Skeletal muscle tissue (tissue), 4 donors: ENCODE data around the gene CERS2. TPM values are rescaled to one million over a fixed set of nuclear protein-coding genes. Genes with fewer than 3 reads are reported as not detected.
A peak's percentile ranks its signal among the peaks of the same experiment; 100 is the strongest.

Source experiments
- H3K27ac ChIP-seq: one replicate; pipeline ENCODE4 v1.7.0; 2013; ENCODE audit warnings: mild to moderate bottlenecking, low read depth, low read length, inconsistent platforms
- H3K27me3 ChIP-seq, 3 donors: one replicate each; pipeline ENCODE4 v1.7.0; 2013; ENCODE audit warnings: low read length in 3 of 3; ENCODE audit not compliant: control insufficient read depth in 3 of 3, insufficient read depth in 3 of 3
- H3K36me3 ChIP-seq, 3 donors: one replicate each; pipeline ENCODE4 v1.7.0; 2013; ENCODE audit warnings: low read length in 3 of 3; ENCODE audit not compliant: control insufficient read depth in 3 of 3, insufficient read depth in 3 of 3
- H3K4me1 ChIP-seq, 3 donors: one replicate each; pipeline ENCODE4 v1.7.0; 2013; ENCODE audit warnings: low read length in 3 of 3, mild to moderate bottlenecking in 3 of 3; ENCODE audit not compliant: control insufficient read depth in 3 of 3, insufficient read depth in 3 of 3
- H3K4me3 ChIP-seq, 3 donors: one replicate each; pipeline ENCODE4 v1.7.0; 2013; ENCODE audit warnings: low read length in 3 of 3
- H3K9ac ChIP-seq, 3 donors: one replicate each; pipeline ENCODE4 v1.7.0; 2013; ENCODE audit warnings: low read length in 3 of 3, mild to moderate bottlenecking in 3 of 3, moderate library complexity in 2 of 3, low read depth in 1 of 3
- H3K9me3 ChIP-seq, 3 donors: one replicate each; pipeline ENCODE4 v1.7.0; 2013; ENCODE audit warnings: low read length in 3 of 3; ENCODE audit not compliant: control insufficient read depth in 3 of 3
- total RNA-seq: library from RNA; depleted of rRNA; stranded (reverse); fragments of >200 nt; gene quantifications from one replicate; pipeline ENCODE4 v1.2.3, GENCODE V29; 2014
- donor health status: Osteomylitis.

The CERS2 gene
- total RNA-seq, 1 donor from 2014 or later: 44.4 TPM

DNA sequence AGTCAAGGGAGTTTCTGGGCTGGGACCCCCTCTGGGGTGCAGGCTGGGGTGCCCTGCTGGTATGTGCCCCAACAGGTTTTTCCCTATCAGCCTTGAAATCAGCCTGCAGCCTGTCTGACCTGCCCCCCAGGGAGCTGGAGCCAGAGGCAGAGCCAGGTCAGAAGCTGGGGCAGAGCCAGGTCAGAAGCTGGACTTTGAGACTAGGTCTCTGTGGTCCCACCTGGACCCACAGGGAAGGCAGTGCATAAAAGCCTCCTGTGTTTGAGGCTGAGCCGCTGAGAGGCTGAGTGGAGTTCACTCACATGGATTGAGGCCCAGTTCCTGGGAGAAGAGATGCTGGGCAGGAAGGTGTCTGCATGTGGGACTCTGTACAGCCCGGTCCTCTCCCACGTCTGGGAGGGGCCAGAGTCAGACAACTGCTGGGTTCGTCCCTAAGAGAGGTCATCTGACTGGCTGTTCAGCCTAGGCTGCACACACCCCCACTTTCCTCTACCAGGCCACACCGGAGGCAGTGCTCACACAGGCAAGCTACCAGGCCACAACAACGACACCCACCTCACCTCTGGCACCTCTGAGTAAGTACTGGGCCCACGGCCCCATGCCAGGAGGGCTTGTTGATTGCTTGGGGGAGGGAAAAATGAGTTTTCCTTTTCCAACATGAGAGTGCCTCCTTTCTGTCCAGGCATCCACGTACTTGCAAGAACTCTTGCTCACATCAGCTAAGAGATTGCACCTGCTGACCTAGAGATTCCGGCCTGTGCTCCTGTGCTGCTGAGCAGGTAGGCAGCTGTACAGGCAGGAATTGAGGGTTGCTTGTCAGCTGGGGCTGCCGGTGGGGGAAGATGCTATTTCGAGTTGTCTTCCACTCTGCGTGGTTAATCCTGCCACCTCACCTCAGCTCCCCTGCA, 7.4 kb upstream of the CERS2 start, which contains the start of gene ANXA9:
ANXA9 (plus strand) TSS at position 488 of the 908 bp plus-strand sequence. CDS start 814 bp downstream, outside the sequence.
- Histone ChIP-seq H3K9me3 (no peaks in the 10 kb centered on the region), H3K36me3 (no peaks in the 10 kb centered on the region), H3K27ac (no peak within 1 kb of the TSS), H3K27me3 (no peaks in the 10 kb centered on the region), H3K4me1 (peaks cover 12 to 15% (median 13%) of the 10 kb centered on the region in 3 donors), H3K4me3 (no peak within 1 kb of the TSS), H3K9ac (peak within 1 kb of the TSS in 1 of 3 donors; percentile 33)

DNA sequence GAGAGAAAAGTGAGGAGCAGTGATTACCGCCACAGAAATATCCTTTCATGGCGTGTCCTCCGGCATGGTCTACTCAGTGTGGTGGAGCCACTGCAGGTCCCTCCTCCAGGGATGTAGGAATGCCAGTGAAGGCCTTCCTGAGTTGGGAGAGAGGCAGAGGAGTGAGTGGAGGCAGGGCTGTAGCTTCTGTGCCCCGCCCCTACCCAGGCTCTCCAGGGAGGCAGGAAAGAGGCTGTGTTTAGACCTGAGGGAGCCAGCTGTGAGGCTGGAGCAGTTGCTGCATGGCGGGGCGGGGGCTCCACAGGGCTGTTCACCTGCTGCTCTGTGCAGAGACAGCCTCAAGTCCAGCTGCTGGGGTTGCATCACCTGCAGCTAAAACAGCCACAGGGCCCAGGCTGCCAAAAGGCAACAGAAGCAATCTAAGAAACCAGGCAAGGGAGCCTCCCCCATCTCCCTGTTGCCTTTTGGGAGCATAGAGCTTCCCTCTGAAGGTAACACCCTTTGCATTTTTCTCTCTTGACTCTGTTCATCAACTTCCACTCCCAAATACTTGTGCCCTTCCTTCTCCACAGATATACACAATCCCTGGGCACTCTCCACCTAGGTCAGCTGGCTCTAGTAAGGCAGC, 6.7 kb upstream of the CERS2 start:
- Histone ChIP-seq H3K4me1 (peaks cover 12 to 17% (median 13%) of the 10 kb centered on the region in 3 donors), H3K27me3 (no peaks in the 10 kb centered on the region), H3K4me3 (no peak overlapping the region)

DNA sequence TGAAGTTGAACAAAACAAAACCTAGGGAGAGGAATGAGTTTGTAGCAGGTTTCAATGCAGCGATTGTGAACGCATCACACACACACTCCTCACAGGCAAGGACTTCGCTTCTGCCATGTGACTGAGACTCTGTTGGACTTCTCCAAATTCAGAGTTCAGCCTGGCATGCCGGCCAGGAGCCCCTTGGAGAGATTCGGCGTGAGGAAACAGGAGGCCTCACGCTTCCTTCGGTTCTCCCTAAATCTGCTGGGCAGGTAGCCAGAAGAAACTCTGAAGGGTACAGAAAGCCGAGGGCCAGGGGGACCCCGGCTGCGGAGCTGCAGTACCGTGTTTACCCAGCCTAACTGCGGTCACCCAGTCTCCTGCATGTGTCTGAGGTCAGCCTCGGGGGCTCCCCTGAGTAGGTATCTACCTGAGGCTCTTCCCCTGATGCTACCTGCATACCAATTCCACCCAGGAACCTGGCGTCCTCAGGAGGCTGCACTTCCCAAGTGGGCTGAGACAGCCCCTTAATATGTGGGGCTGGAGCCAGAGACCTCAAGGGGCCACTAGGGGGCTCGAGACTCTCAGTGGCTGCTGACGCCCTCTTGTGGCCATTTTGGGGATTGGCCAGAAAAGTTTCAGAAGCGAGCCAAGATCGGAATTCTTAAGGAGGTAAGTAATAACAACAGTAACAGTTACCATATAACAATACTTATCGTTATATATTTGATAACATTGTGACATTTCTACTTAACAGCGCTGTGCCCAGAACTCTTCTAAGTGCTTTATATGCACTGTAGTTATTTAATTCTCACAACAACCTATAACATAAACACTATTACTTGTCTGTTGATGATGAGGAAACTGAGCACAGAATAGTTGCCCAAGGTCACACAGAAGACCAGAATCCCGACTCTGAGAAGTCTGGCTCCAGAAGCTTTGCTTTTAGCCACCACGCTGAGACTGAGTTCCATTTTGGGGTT, 4.7 kb upstream of the CERS2 start:
- Histone ChIP-seq H3K4me1 (peaks cover 9 to 20% (median 15%) of the 10 kb centered on the region in 3 donors), H3K27ac (no peak overlapping the region), H3K27me3 (no peaks in the 10 kb centered on the region), H3K4me3 (peak overlapping the region in 1 of 3 donors; percentile 14), H3K36me3 (no peaks in the 10 kb centered on the region), H3K9ac (peak overlapping the region in 2 of 3 donors; percentile 10 to 50), H3K9me3 (no peaks in the 10 kb centered on the region)

More for the DNA sequence above, 6.7 kb upstream of the CERS2 start:
- no peaks in the 10 kb centered on the region for H3K9me3 ChIP-seq
- no peaks in the 10 kb centered on the region for H3K36me3 ChIP-seq
- no peak overlapping the region for H3K27ac ChIP-seq
- no peak overlapping the region for H3K9ac ChIP-seq

DNA sequence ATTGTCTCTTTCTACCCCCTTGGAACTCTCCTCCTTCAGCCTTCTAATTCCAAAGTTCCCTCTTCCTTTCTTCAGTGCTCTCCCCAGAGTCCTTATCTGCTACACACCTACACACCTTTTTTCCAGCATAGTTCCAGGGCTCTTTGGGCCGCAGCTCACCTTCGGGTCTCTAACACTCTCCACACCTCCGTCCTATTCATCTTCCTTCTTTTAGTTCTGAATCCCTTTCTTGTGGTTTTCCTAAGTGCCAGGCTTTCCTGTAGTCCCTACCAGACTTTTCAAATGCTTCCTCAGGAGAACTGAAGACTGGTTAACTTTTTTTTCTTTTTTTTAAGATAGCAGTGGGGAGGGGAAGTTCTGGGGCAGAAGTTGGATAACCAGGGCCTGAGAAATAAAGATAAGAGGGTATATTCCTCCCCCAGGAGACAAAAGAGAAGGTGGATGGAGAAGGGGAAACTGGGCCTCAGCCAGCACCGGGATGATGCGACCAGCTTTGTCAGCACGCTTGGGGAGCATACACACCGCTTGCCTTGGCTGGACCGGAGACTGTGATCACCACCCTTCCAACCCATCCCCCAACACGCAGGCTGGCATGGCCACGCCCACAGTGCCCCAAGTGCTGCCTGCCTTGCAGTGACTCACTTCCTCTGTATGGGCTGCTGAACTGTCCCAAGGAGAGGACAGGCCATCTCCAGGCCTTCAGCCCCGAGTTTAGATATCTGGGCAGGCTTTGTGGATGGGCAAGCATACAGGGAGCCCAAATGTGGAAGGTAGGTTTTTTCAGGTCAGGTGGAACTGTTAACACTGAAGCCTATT, 2.5 kb upstream of the CERS2 start:
- H3K4me3 ChIP-seq: peak overlapping the region in 2 of 3 donors; percentile 30 to 49
- peaks cover 0 to 2% (median 0%) of the 10 kb centered on the region in 3 donors for H3K36me3 ChIP-seq
- H3K9me3 ChIP-seq: no peaks in the 10 kb centered on the region
- H3K27ac ChIP-seq: peak overlapping the region; percentile 66
- no peaks in the 10 kb centered on the region for H3K27me3 ChIP-seq
- H3K4me1 ChIP-seq: peaks cover 26 to 39% (median 33%) of the 10 kb centered on the region in 3 donors
- peak overlapping the region; percentile 7 to 45 (median 40) for H3K9ac ChIP-seq

DNA sequence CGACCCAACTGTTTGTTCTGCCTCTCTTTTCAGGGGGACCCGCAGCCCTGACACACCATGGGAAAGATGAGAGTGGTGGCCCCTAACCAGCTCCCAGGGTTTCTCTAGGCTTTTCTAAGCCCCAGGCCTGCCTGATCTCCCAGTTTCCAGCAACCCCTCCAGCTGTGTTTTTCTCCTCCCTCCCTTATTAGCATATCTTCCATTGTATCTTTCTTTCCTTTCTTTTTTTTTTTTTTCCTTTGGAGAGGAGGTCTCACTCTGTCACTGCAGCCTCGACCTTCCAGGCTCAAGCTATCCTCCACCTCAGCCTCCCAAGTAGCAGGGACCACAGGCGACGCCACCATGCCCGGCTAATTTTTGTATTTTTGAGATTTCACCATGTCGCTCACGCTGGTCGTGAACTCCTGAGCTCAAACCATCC, 1.8 kb upstream of the CERS2 start:
- H3K27me3 ChIP-seq: no peaks in the 10 kb centered on the region
- peaks cover 0 to 5% (median 0%) of the 10 kb centered on the region in 3 donors for H3K36me3 ChIP-seq
- H3K27ac ChIP-seq: peak overlapping the region; percentile 66
- peak overlapping the region in 1 of 3 donors; percentile 51 for H3K9ac ChIP-seq
- H3K9me3 ChIP-seq: no peaks in the 10 kb centered on the region
- H3K4me1 ChIP-seq: peaks cover 33 to 45% (median 40%) of the 10 kb centered on the region in 3 donors
- H3K4me3 ChIP-seq: no peak overlapping the region

DNA sequence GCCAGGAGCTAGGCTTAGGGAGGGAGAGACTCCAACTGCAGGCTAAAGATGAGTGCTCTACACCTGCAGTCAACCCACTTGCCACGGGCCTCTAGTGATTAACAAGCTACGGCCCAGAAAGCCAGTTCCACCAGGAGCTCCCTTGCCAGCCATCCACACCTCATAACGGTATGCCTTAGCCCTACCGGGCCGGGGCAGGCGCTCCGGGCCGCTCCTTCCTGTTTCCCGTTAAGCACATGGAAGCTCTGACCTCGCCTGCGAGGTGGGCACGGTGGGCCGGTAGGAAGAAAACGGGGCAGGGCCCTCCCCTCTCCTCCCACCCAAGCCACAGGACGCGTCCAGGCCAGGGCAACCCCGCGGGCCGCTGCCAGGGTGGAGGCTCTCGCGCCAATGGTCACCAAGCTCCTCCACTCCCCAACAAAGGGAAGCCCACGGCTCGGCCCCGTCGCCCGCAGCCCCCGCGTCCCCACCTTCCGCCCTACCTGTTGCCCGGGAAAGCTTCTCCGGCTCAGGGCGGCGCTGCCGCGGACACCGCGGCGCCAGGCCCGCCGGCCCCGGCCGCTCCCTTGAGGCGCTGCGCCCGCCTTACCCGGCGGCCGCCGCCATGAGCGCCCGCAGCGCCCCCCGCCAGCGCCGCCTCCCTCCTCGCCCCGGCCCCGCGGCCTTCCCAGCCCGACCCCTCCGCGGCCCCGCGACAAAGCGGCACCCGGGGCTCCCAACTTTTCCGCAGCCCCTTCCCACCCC, 627 bp downstream of the CERS2 start:
- Histone ChIP-seq H3K4me1 (peaks cover 44 to 57% (median 44%) of the 10 kb centered on the region in 3 donors), H3K27ac (peak overlapping the region; percentile 79), H3K4me3 (peak overlapping the region; percentile 83 to 92 (median 89)), H3K27me3 (no peaks in the 10 kb centered on the region), H3K9ac (peak overlapping the region; percentile 87 to 95 (median 92)), H3K9me3 (no peaks in the 10 kb centered on the region), H3K36me3 (peaks cover 0 to 6% (median 0%) of the 10 kb centered on the region in 3 donors)

DNA sequence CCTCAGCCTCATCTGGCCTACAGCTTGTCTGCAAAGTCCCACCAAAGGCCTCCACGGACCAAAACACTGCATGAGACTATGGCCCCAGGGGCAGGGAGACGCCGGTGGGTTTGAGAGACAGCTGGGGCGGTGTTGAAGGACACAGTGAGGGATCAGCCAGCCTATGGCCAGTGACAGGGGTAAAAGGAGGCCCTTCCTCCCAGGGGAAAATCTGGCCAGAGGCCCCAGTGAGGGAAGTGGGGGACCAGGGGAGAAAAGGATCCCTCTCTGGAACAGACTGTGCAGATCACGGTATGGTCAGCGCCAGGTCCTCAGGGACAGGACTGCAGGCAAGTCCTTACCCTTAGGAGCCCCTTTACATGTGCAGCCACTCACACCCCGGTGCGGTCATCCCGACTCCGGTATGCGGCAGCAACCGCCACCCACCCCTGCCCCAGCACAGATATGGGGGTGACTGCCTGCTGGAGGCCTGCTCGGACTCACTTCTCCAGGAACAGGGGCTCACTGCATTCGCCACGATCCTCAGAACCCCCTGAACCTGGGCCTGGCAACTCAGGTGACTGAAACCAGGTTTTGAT, 1.3 kb downstream of the CERS2 start:
- H3K4me1 ChIP-seq: peaks cover 44 to 56% (median 44%) of the 10 kb centered on the region in 3 donors
- peak overlapping the region; percentile 83 to 92 (median 89) for H3K4me3 ChIP-seq
- H3K9ac ChIP-seq: peak overlapping the region; percentile 87 to 95 (median 92)
- H3K27ac ChIP-seq: peak overlapping the region; percentile 79
- no peaks in the 10 kb centered on the region for H3K27me3 ChIP-seq
- peaks cover 5 to 13% (median 6%) of the 10 kb centered on the region in 3 donors for H3K36me3 ChIP-seq
- H3K9me3 ChIP-seq: no peaks in the 10 kb centered on the region

DNA sequence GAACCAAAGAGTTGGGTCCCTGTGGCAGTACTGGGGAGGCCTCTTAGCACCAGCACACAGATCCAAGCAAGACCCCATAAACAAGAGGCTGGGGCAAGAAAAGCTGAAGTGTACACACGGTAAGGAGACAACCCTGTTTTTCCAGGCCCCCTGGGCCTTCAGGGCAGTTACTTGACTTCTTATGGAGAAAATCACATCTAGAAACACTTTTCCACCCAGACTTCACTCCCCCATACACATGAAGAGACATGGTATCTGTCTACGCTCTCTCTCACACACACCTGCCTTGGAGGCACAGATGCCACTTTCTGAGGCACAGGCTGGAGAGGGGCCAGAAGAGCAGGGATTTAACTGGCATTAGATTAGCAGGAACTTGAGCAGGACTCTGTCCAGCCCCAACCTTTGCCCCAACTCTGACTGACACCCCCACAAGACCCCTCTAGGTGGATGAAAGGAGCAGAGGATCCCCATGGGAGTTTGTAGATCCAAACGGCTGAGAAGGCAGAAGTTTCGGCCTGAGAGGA, 2.2 kb downstream of the CERS2 start:
- Histone ChIP-seq H3K36me3 (peaks cover 14 to 21% (median 14%) of the 10 kb centered on the region in 3 donors), H3K9ac (peak overlapping the region; percentile 54 to 92 (median 56)), H3K4me1 (peaks cover 42 to 49% (median 42%) of the 10 kb centered on the region in 3 donors), H3K9me3 (no peaks in the 10 kb centered on the region), H3K27ac (peak overlapping the region; percentile 79), H3K27me3 (no peaks in the 10 kb centered on the region), H3K4me3 (peak overlapping the region; percentile 83 to 92 (median 89))
